Activated CD8-positive, alpha-beta memory T cell treated with anti-CD3 and anti-CD28 coated beads, Interleukin-2, amount 10 ng/mL, durations not matched to agents 7 days and 5 days (primary cell): ENCODE data around the gene NTNG2. TPM values are rescaled to one million over a fixed set of nuclear protein-coding genes. Genes with fewer than 3 reads are reported as not detected.
"Not testable (repeated sequence)": the region's sequence is repeated elsewhere in the genome, so short reads cannot be mapped to it uniquely, and the experiment has no call there.

Experiments
- ATAC-seq: fragments of 150-1000 bp; cut with Tn5 transposase; one replicate; pipeline ENCODE4 v1.10.0; 2021; ENCODE audit warnings: moderate library complexity
- CTCF ChIA-PET: fragments of 350-600 bp; sonication (Branson Sonifier 250); formaldehyde crosslinking; loops from one replicate; lab custom pipeline; 2021; ENCODE audit warnings: antibody characterized with exemption; lab: Charles Lee
- DNase-seq: peaks from one replicate; pipeline ENCODE4 v3.0.0-alpha.2; 2020
- H3K27ac Mint-ChIP-seq: one replicate; pipeline ENCODE4 v1.8.0; 2021; ENCODE audit warnings: mild to moderate bottlenecking, mixed read lengths
- H3K27me3 Mint-ChIP-seq: one replicate; pipeline ENCODE4 v1.8.0; 2021; ENCODE audit warnings: mixed read lengths
- H3K36me3 Mint-ChIP-seq: one replicate; pipeline ENCODE4 v1.8.0; 2021; ENCODE audit warnings: mild to moderate bottlenecking, mixed read lengths
- H3K4me1 Mint-ChIP-seq: one replicate; pipeline ENCODE4 v1.8.0; 2021; ENCODE audit warnings: mixed read lengths
- H3K4me3 Mint-ChIP-seq: one replicate; pipeline ENCODE4 v1.8.0; 2021; ENCODE audit warnings: mild to moderate bottlenecking, moderate library complexity, mixed read lengths
- H3K9me3 Mint-ChIP-seq: one replicate; pipeline ENCODE4 v1.8.0; 2022; ENCODE audit warnings: low read depth, mixed read lengths
- total RNA-seq, 2 experiments: library from RNA; stranded (reverse); gene quantifications; one replicate each; pipeline ENCODE4 v1.2.3, GENCODE V29; 2021

Gene NTNG2
- total RNA-seq, 2 experiments from 2014 or later: 7.9 to 14.5 TPM

DNA sequence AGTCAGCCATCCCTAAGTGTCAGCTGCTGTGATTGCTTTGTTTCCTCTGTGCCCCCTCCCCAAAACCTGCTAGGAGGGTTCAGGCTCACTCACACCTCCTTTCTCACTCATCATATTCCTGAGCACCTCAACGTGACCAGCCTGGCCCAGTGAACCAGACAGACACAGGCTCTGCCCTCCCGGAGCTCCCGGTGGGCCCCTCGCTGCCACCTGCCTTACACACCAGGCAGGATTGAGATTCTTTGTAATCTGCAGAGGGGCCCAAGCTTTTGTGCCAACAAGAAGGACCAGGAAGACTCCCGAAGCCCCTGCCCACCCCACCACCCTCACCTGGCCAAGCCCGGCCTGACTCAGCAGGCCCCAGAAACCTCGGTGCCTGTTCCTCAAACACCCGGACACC lies 87.8 kb downstream of the NTNG2 start:
- Mint-ChIP-seq H3K27ac (no peak overlapping the region), H3K9me3 (no peaks in the 10 kb centered on the region), H3K36me3 (no peaks in the 10 kb centered on the region), H3K4me3 (no peak overlapping the region), H3K27me3 (peaks cover 28% of the 10 kb centered on the region), H3K4me1 (peaks cover 5% of the 10 kb centered on the region)
- ATAC-seq (no peak), DNase-seq (no peak)
- CTCF ChIA-PET: interaction anchor here (1.7 to 5.2 kb wide), 4 partner anchors 11 to 490 kb away, joined by 6 to 42 read pairs (median 18); no protein-coding TSS in a partner anchor

- Mint-ChIP-seq H3K27me3 (peaks cover 22% of the 10 kb centered on the region), H3K4me1 (peaks cover 5% of the 10 kb centered on the region), H3K9me3 (no peaks in the 10 kb centered on the region), H3K27ac (no peak overlapping the region), H3K4me3 (no peak overlapping the region), H3K36me3 (no peaks in the 10 kb centered on the region)
- DNase-seq (no peak), ATAC-seq (no peak)
- CTCF ChIA-PET: interaction anchor here (0.6 to 5.2 kb wide), 6 partner anchors 9 to 491 kb away, joined by 3 to 42 read pairs (median 6); no protein-coding TSS in a partner anchor
These were observed 88.7 kb downstream of the NTNG2 start for GRCh38 chr9:132250324-132251262.

- ATAC-seq (no peak), DNase-seq (no peak)
- Mint-ChIP-seq H3K4me1 (peaks cover 7% of the 10 kb centered on the region), H3K27ac (no peak overlapping the region), H3K4me3 (no peak overlapping the region), H3K27me3 (no peaks in the 10 kb centered on the region), H3K9me3 (no peaks in the 10 kb centered on the region), H3K36me3 (peaks cover 25% of the 10 kb centered on the region)
- CTCF ChIA-PET: interaction anchor here (1.4 to 2.9 kb wide), 2 partner anchors 8 kb away, joined by 9 to 25 read pairs; no protein-coding TSS in a partner anchor
These were observed 99.0 kb downstream of the NTNG2 start for GRCh38 chr9:132260846-132261245.

DNA sequence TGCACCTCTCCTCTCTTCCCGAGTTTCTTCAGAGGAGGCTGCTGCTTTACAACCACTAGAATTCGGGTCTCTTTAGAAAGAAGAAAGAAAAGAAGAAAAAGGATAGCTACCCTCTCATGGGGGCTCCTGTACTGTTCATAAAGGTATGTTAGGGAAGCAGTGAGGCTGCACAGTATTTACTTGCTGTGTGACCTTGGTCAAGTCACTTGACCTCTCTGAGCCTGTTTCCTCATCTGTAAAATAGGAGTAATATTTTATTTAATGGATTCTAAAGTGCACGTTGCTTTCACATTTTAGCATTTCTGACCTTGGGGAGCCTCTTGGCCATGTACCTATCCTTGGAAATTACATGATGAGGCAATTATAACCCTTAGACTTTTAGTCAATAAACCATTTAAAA lies 104.2 kb downstream of the NTNG2 start:
- no peak overlapping the region for H3K4me3 Mint-ChIP-seq
- H3K9me3 Mint-ChIP-seq: no peaks in the 10 kb centered on the region
- H3K36me3 Mint-ChIP-seq: peaks cover 50% of the 10 kb centered on the region
- no peak for DNase-seq
- no peaks in the 10 kb centered on the region for H3K27me3 Mint-ChIP-seq
- H3K4me1 Mint-ChIP-seq: peaks cover 11% of the 10 kb centered on the region
- no peak for ATAC-seq
- CTCF ChIA-PET: no interaction called here
- H3K27ac Mint-ChIP-seq: no peak overlapping the region

DNA sequence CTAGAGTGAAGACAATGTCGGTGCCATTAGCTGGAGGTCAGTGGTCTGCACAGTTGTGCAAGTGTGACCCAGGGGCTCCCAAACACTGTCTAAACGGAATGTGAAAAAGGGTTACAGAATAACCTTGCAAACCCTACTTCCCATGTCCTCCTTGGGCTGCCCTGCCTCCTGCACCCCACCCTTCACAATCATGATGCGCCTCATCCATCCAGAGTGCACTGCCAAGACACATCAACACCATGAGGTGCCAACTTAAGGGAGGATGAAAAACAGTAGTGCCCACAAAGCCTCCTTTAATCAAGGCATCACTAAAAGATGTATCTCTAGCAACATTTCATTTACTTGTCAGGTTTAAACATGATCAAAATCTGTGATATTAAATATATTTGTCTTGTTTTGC lies 105.8 kb downstream of the NTNG2 start:
- Mint-ChIP-seq H3K27ac (no peak overlapping the region), H3K4me3 (no peak overlapping the region), H3K4me1 (peaks cover 11% of the 10 kb centered on the region), H3K36me3 (peaks cover 52% of the 10 kb centered on the region), H3K9me3 (no peaks in the 10 kb centered on the region), H3K27me3 (no peaks in the 10 kb centered on the region)
- CTCF ChIA-PET: interaction anchor here (1.1 to 2.4 kb wide), 4 partner anchors 9 to 510 kb away, joined by 6 to 11 read pairs (median 8); no protein-coding TSS in a partner anchor
- ATAC-seq (no peak), DNase-seq (no peak)

GRCh38 chr9:132268725-132269352 lies 107.0 kb downstream of the NTNG2 start:
- H3K27ac Mint-ChIP-seq: peak overlapping the region; percentile 64
- CTCF ChIA-PET: interaction anchor here (0.6 to 3.2 kb wide), 27 partner anchors 9 to 527 kb away, joined by 3 to 25 read pairs (median 4); no protein-coding TSS in a partner anchor

GRCh38 chr9:132269704-132270516 lies 108.1 kb downstream of the NTNG2 start:
- not testable (repeated sequence) for ATAC-seq, H3K27me3 Mint-ChIP-seq, H3K4me3 Mint-ChIP-seq, H3K9me3 Mint-ChIP-seq
- DNase-seq: peak; percentile 56
- Mint-ChIP-seq H3K4me1 (peaks cover 11% of the 10 kb centered on the region), H3K27ac (peak overlapping the region; percentile 46), H3K36me3 (peaks cover 62% of the 10 kb centered on the region)
- CTCF ChIA-PET: interaction anchor here (1.4 to 3.2 kb wide), 11 partner anchors 8 to 512 kb away, joined by 4 to 25 read pairs (median 9); no protein-coding TSS in a partner anchor

More at GRCh38 chr9:132268725-132269352, 107.0 kb downstream of the NTNG2 start:
- DNase-seq (peak; percentile 77), ATAC-seq (peak; percentile 77)
- H3K36me3 Mint-ChIP-seq: peaks cover 60% of the 10 kb centered on the region
- no peak overlapping the region for H3K4me3 Mint-ChIP-seq
- H3K27me3 Mint-ChIP-seq: no peaks in the 10 kb centered on the region
- peaks cover 11% of the 10 kb centered on the region for H3K4me1 Mint-ChIP-seq
- H3K9me3 Mint-ChIP-seq: no peaks in the 10 kb centered on the region

DNA sequence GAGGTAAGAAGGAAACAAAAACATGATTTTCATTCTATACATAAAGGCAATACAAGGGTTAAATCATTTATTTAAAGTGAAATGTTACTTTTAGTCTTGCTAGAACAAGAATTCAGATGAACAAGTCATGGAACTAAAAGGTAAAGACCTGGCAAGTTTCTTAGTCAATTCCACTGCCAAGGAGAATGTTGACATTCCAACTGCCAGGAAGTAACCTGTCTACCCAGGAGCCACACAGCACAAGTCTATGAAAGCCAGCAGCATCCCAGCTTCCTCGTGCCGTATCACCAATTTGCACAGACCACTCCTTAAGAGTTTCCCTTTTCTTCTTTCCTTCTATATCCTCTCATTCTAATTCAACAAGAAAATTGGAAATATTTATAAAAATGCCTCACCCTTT lies 113.0 kb downstream of the NTNG2 start:
- Mint-ChIP-seq H3K27me3 (no peaks in the 10 kb centered on the region), H3K36me3 (peaks cover 84% of the 10 kb centered on the region), H3K4me3 (no peak overlapping the region), H3K9me3 (no peaks in the 10 kb centered on the region), H3K27ac (no peak overlapping the region), H3K4me1 (peaks cover 4% of the 10 kb centered on the region)
- DNase-seq (no peak), ATAC-seq (no peak)
- CTCF ChIA-PET: no interaction called here

DNA sequence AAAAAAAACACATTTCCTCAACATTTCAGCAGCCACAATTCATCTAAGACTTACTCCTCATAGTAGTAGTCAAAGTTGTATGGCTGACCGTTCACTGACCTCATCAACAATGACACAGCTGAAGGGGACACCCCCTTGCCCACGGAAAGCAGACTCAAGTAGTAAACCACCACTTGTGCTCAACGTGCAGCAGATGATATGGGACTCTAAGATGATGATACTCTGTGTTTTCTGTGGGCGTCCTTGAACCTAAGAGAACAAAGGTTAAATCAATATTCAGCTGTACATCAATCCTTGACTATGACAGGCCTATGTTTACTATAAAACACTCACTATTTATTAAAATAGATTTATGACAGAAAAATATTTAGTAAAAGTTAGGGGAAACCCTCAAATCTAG lies 121.3 kb downstream of the NTNG2 start:
- no peaks in the 10 kb centered on the region for H3K9me3 Mint-ChIP-seq
- CTCF ChIA-PET: no interaction called here
- no peak for ATAC-seq
- H3K27ac Mint-ChIP-seq: no peak overlapping the region
- H3K4me1 Mint-ChIP-seq: peaks cover 3% of the 10 kb centered on the region
- no peak overlapping the region for H3K4me3 Mint-ChIP-seq
- DNase-seq: no peak
- H3K36me3 Mint-ChIP-seq: peaks cover 60% of the 10 kb centered on the region
- H3K27me3 Mint-ChIP-seq: no peaks in the 10 kb centered on the region

DNA sequence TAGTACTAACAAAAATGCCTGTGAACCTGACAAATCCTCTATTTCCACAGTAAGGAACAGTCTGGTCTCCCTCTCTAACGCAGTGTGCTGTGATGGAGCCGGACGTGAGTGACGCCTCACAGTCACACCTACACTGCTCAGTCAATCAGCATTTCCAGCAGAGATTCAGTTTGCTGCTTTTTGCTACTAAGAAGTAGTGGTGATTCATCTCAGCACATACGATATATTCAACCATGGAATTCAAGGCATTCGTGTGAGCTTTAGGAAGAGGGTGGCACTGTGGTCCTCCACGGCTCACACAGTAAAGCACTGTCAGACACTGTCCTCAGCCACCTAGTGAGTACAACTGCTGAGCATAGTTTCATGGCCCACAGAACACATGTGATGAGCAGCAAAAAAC lies 122.0 kb downstream of the NTNG2 start:
- Mint-ChIP-seq H3K27me3 (no peaks in the 10 kb centered on the region), H3K4me1 (peaks cover 10% of the 10 kb centered on the region), H3K9me3 (no peaks in the 10 kb centered on the region), H3K36me3 (peaks cover 54% of the 10 kb centered on the region), H3K27ac (no peak overlapping the region), H3K4me3 (no peak overlapping the region)
- ATAC-seq: no peak
- DNase-seq: no peak
- CTCF ChIA-PET: interaction anchor here (1.4 kb wide), 1 partner anchor 15 kb away, joined by 11 read pairs; no protein-coding TSS in a partner anchor

- no peak overlapping the region for H3K4me3 Mint-ChIP-seq
- peaks cover 40% of the 10 kb centered on the region for H3K36me3 Mint-ChIP-seq
- no peak overlapping the region for H3K27ac Mint-ChIP-seq
- no peaks in the 10 kb centered on the region for H3K27me3 Mint-ChIP-seq
- H3K9me3 Mint-ChIP-seq: no peaks in the 10 kb centered on the region
- ATAC-seq: no peak
- DNase-seq: no peak
- CTCF ChIA-PET: interaction anchor here (1.7 kb wide), 1 partner anchor 28 kb away, joined by 4 read pairs; no protein-coding TSS in a partner anchor
- H3K4me1 Mint-ChIP-seq: peaks cover 15% of the 10 kb centered on the region
These were observed 125.5 kb downstream of the NTNG2 start for GRCh38 chr9:132287256-132287760.

- Mint-ChIP-seq H3K9me3 (no peaks in the 10 kb centered on the region), H3K27me3 (no peaks in the 10 kb centered on the region), H3K36me3 (peaks cover 35% of the 10 kb centered on the region), H3K4me1 (peaks cover 24% of the 10 kb centered on the region), H3K4me3 (no peak overlapping the region), H3K27ac (peak overlapping the region; percentile 61)
- ATAC-seq (no peak), DNase-seq (no peak)
- CTCF ChIA-PET: no interaction called here
These were observed 126.5 kb downstream of the NTNG2 start for GRCh38 chr9:132288361-132288760.
